H9 (cell line): Measurements from ENCODE around the gene ATG101. TPM values are rescaled to one million over a fixed set of nuclear protein-coding genes. Genes with fewer than 3 reads are reported as not detected.
"Not testable (repeated sequence)": the region's sequence is repeated elsewhere in the genome, so short reads cannot be mapped to it uniquely, and the experiment has no call there.

Experiments used
- DNase-seq: peaks from one replicate; pipeline ENCODE4 v3.0.0-alpha.2; 2017
- H2AFZ ChIP-seq: one replicate; pipeline ENCODE4 v1.6.1; 2013; ENCODE audit warnings: mild to moderate bottlenecking, low read length, control low read depth, moderate library complexity
- H2AK5ac ChIP-seq: 2 replicates; pipeline ENCODE4 v1.6.1; 2013; ENCODE audit warnings: low read length, control low read depth, mixed read lengths; ENCODE audit not compliant: insufficient read length
- H2BK120ac ChIP-seq: one replicate; pipeline ENCODE4 v1.6.1; 2013; ENCODE audit warnings: low read depth, mild to moderate bottlenecking, low read length, control low read depth, inconsistent platforms; ENCODE audit not compliant: poor library complexity, severe bottlenecking
- H2BK12ac ChIP-seq: 2 replicates; pipeline ENCODE4 v1.6.1; 2013; ENCODE audit warnings: low read length, control low read depth, mixed read lengths, low read depth; ENCODE audit not compliant: insufficient read length
- H2BK15ac ChIP-seq: 2 replicates; pipeline ENCODE4 v1.6.1; 2013; ENCODE audit warnings: low read depth, low read length, control low read depth
- H2BK20ac ChIP-seq: one replicate; pipeline ENCODE4 v1.6.1; 2013; ENCODE audit warnings: low read depth, mild to moderate bottlenecking, low read length, control low read depth, inconsistent platforms; ENCODE audit not compliant: poor library complexity, severe bottlenecking
- H2BK5ac ChIP-seq: 2 replicates; pipeline ENCODE4 v1.6.1; 2013; ENCODE audit warnings: low read length, control low read depth, mixed read lengths; ENCODE audit not compliant: insufficient read length
- H3K14ac ChIP-seq: 2 replicates; pipeline ENCODE4 v1.6.1; 2013; ENCODE audit warnings: low read length, control low read depth; ENCODE audit not compliant: insufficient read depth
- H3K18ac ChIP-seq: 2 replicates; pipeline ENCODE4 v1.6.1; 2013; ENCODE audit warnings: low read depth, mild to moderate bottlenecking, mixed read lengths, low read length, control low read depth; ENCODE audit not compliant: insufficient read length
- H3K23ac ChIP-seq: 2 replicates; pipeline ENCODE4 v1.6.1; 2013; ENCODE audit warnings: low read length, control low read depth, mixed read lengths, low read depth; ENCODE audit not compliant: insufficient read length
- H3K23me2 ChIP-seq: 2 replicates; pipeline ENCODE4 v1.6.1; 2013; ENCODE audit warnings: low read depth, mild to moderate bottlenecking, mixed read lengths, low read length, control low read depth; ENCODE audit not compliant: insufficient read length, poor library complexity, severe bottlenecking
- H3K27ac ChIP-seq: 2 replicates; pipeline ENCODE4 v1.5.1; 2013; ENCODE audit warnings: low read length, control low read depth, mixed read lengths, low read depth; ENCODE audit not compliant: insufficient read length
- H3K27me3 ChIP-seq: 2 replicates; pipeline ENCODE4 v1.6.1; 2013; ENCODE audit warnings: low read length, control low read depth, inconsistent platforms; ENCODE audit not compliant: insufficient read depth
- H3K4ac ChIP-seq: 2 replicates; pipeline ENCODE4 v1.6.1; 2013; ENCODE audit warnings: low read depth, mild to moderate bottlenecking, control low read depth, inconsistent platforms, low read length, moderate library complexity
- H3K4me1 ChIP-seq: 2 replicates; pipeline ENCODE4 v1.6.1; 2013; ENCODE audit warnings: low read length, control low read depth, inconsistent platforms; ENCODE audit not compliant: insufficient read depth
- H3K4me2 ChIP-seq: 2 replicates; pipeline ENCODE4 v1.6.1; 2013; ENCODE audit warnings: low read length, control low read depth, mixed read lengths; ENCODE audit not compliant: insufficient read length, insufficient read depth
- H3K56ac ChIP-seq: 2 replicates; pipeline ENCODE4 v1.6.1; 2013; ENCODE audit warnings: low read depth, mild to moderate bottlenecking, mixed read lengths, low read length, control low read depth; ENCODE audit not compliant: insufficient read length
- H3K79me1 ChIP-seq: 2 replicates; pipeline ENCODE4 v1.6.1; 2013; ENCODE audit warnings: low read depth, mild to moderate bottlenecking, moderate library complexity, low read length, control low read depth, inconsistent platforms; ENCODE audit not compliant: insufficient read depth, poor library complexity, severe bottlenecking
- H3K79me2 ChIP-seq: 2 replicates; pipeline ENCODE4 v1.6.1; 2013; ENCODE audit warnings: low read length, control low read depth, inconsistent platforms; ENCODE audit not compliant: insufficient read depth
- H3K9ac ChIP-seq: 2 replicates; pipeline ENCODE4 v1.6.1; 2013; ENCODE audit warnings: low read length, control low read depth, mixed read lengths; ENCODE audit not compliant: insufficient read length; ENCODE audit errors: extremely low read depth
- H3K9me3 ChIP-seq: one replicate; pipeline ENCODE4 v1.6.1; 2013; ENCODE audit warnings: low read depth, low read length, inconsistent platforms; ENCODE audit not compliant: control insufficient read depth
- H3T11ph ChIP-seq: one replicate; pipeline ENCODE4 v1.6.1; 2013; ENCODE audit warnings: mild to moderate bottlenecking, low read length, control low read depth, inconsistent platforms
- H4K20me1 ChIP-seq: one replicate; pipeline ENCODE4 v1.6.1; 2013; ENCODE audit not compliant: control insufficient read depth, insufficient read length, insufficient read depth
- H4K5ac ChIP-seq: 2 replicates; pipeline ENCODE4 v1.6.1; 2013; ENCODE audit warnings: low read depth, mild to moderate bottlenecking, mixed read lengths, low read length, control low read depth; ENCODE audit not compliant: insufficient read length
- H4K8ac ChIP-seq: replicated peaks from 2 replicates; pipeline ENCODE4 v1.6.1; 2013; ENCODE audit warnings: low read length, control low read depth, mixed read lengths, low read depth; ENCODE audit not compliant: insufficient read length
- H4K91ac ChIP-seq: 2 replicates; pipeline ENCODE4 v1.6.1; 2013; ENCODE audit warnings: low read depth, mild to moderate bottlenecking, moderate library complexity, mixed read lengths, low read length, control low read depth; ENCODE audit not compliant: insufficient read length
- H3K27ac Mint-ChIP-seq, 3 experiments: 2 replicates in 2 of 3; 3 replicates in 1 of 3; pipeline ENCODE4 v1.8.0; 2020 to 2021; ENCODE audit warnings: mixed read lengths in 3 of 3, mild to moderate bottlenecking in 1 of 3, moderate library complexity in 1 of 3
- H3K27me3 Mint-ChIP-seq: 2 replicates; pipeline ENCODE4 v1.8.0; 2021; ENCODE audit warnings: low read depth, mild to moderate bottlenecking, moderate library complexity, mixed read lengths
- H3K36me3 Mint-ChIP-seq, 3 experiments: 2 replicates in 2 of 3; 3 replicates in 1 of 3; pipeline ENCODE4 v1.8.0; 2020 to 2021; ENCODE audit warnings: low read depth in 3 of 3, mixed read lengths in 3 of 3; ENCODE audit not compliant: insufficient read depth in 1 of 3
- H3K4me1 Mint-ChIP-seq, 2 experiments: 2 replicates each; pipeline ENCODE4 v1.8.0; 2020; ENCODE audit warnings: mixed read lengths in 2 of 2
- H3K4me3 Mint-ChIP-seq, 2 experiments: 2 replicates in 1 of 2; 3 replicates in 1 of 2; pipeline ENCODE4 v1.8.0; 2020 to 2021; ENCODE audit warnings: mild to moderate bottlenecking in 2 of 2, mixed read lengths in 2 of 2, moderate library complexity in 1 of 2
- H3K9me3 Mint-ChIP-seq, 2 experiments: 2 replicates in 1 of 2; 3 replicates in 1 of 2; pipeline ENCODE4 v1.8.0; 2020; ENCODE audit warnings: mild to moderate bottlenecking in 2 of 2, mixed read lengths in 2 of 2, moderate library complexity in 1 of 2
- CTCF ChIP-seq: fragments of 200-600 bp; sonication (generic); conservative IDR thresholded peaks from 3 replicates; pipeline ENCODE4 v1.8.0; 2021; ENCODE audit warnings: antibody characterized with exemption, mild to moderate bottlenecking
- WGBS: extraction: QIAGEN DNeasy Blood & Tissue Kit; methylation state at CpG from one replicate; pipeline ENCODE4 v1.1.7; 2013; ENCODE audit warnings: missing lambda C conversion rate, low lambda C conversion rate, mixed read lengths; ENCODE audit not compliant: insufficient read length; ENCODE audit errors: extremely low coverage; 5-methylcytosine and 5-hydroxymethylcytosine counted together
- total RNA-seq: library from RNA; stranded (reverse); gene quantifications from 2 replicates; pipeline ENCODE4 v1.2.1, GENCODE V29; 2021

The ATG101 gene
- total RNA-seq, 1 experiment from 2014 or later, result 58.3 TPM

DNA sequence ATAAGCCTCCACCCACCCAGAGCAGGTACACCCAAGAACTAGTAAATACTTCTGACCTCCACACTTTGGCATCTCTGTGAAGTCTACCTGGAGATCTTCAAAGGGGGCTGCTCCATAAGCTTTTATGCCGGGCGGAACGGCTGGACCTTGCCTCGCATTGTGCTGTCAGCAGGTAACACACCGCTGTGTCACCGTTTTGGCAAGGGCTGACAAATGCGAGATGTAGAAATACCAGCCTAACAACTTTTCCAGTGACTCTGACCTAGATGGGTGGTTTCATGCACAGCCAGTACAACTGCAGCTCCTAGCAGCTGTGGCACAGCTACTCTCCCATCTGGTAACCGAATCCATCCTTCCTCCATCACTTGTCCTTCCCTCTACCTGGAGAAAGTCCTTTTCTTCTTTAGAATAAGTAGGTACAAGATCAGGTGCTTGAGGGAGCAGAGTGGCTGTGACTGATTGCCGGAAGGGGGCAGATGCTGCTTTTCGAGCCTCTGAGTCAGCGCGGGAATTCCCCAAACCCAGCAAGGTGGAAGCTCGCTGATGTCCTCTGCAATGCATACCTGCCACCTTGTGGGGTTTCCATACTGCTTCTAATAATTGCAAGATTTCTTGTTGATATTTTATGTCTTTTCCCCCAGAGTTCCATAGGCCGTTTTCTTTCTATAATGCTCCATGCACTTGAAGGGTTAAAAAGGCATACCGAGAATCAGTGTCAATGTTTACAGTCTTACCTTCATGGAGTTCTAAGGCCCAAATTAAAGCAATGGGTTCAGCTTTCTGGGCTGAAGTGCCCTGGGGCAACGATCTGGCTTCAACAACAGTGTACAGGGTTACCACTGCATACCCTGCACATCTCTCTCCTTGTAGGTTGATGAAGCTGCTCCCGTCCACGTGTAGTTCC, 46.7 kb downstream of the ATG101 start:
- not testable (repeated sequence) for H3K9me3 ChIP-seq, H3K27ac Mint-ChIP-seq, H2BK15ac ChIP-seq, H4K20me1 ChIP-seq, H3K23ac ChIP-seq, H3K9me3 Mint-ChIP-seq, H3K27me3 ChIP-seq, H2AFZ ChIP-seq, H3K56ac ChIP-seq, H4K91ac ChIP-seq, H3T11ph ChIP-seq, H3K14ac ChIP-seq, H3K79me1 ChIP-seq, H3K4me3 Mint-ChIP-seq, H3K23me2 ChIP-seq, H2BK20ac ChIP-seq, H2BK120ac ChIP-seq, H4K8ac ChIP-seq, H2AK5ac ChIP-seq, H3K27ac ChIP-seq, H3K4ac ChIP-seq, H2BK5ac ChIP-seq, H3K79me2 ChIP-seq, H2BK12ac ChIP-seq, H3K9ac ChIP-seq, H3K4me1 ChIP-seq, H3K4me2 ChIP-seq, H3K36me3 Mint-ChIP-seq, H4K5ac ChIP-seq
- Mint-ChIP-seq H3K4me1 (peaks cover 32 to 44% of the 10 kb centered on the region in 2 experiments), H3K27me3 (peaks cover 11% of the 10 kb centered on the region)
- DNase-seq, result peak; percentile 79
- peak; percentile 54 for TF ChIP-seq CTCF
- WGBS, result no CpG with 5 or more reads among the region's 18 CpGs
- peak overlapping the region; percentile 44 for H3K18ac ChIP-seq

- not testable (repeated sequence) for H2BK20ac ChIP-seq, H2BK120ac ChIP-seq, H2BK5ac ChIP-seq, H3K79me1 ChIP-seq, H4K8ac ChIP-seq, H3T11ph ChIP-seq, H3K23me2 ChIP-seq, H2BK12ac ChIP-seq, H3K27ac ChIP-seq, H3K4me2 ChIP-seq, H2BK15ac ChIP-seq, H3K14ac ChIP-seq, H3K4ac ChIP-seq, H3K79me2 ChIP-seq, DNase-seq, H3K27me3 ChIP-seq, H3K36me3 Mint-ChIP-seq, H3K9me3 Mint-ChIP-seq, H4K91ac ChIP-seq, H3K56ac ChIP-seq, H3K9ac ChIP-seq, H2AK5ac ChIP-seq, H3K9me3 ChIP-seq, H3K18ac ChIP-seq, H3K4me3 Mint-ChIP-seq, H3K23ac ChIP-seq, H4K5ac ChIP-seq, H4K20me1 ChIP-seq, H2AFZ ChIP-seq, H3K27ac Mint-ChIP-seq
- Mint-ChIP-seq H3K4me1 (peaks cover 45 to 58% of the 10 kb centered on the region in 2 experiments), H3K27me3 (peaks cover 11% of the 10 kb centered on the region)
- WGBS, result no CpG with 5 or more reads among the region's 20 CpGs
- H3K4me1 ChIP-seq, result peaks cover 12% of the 10 kb centered on the region
Observed at GRCh38 chr12:52117806-52118475, 48.2 kb downstream of the ATG101 start.
